Measurements from ENCODE around the gene CHST13. TPM values are rescaled to one million over a fixed set of nuclear protein-coding genes. Genes with fewer than 3 reads are reported as not detected.

Gene CHST13
- polyA plus RNA-seq, 3 donors = 16.6 to 41.8 (median 39.2) TPM

GRCh38 chr3:126519506-126520455 is 4.2 kb upstream of the CHST13 start:
- no peaks in the 10 kb centered on the region for H3K36me3 Mint-ChIP-seq
- Histone ChIP-seq H3K9me3 (replicated peaks in 1 of 2; ENCODE audit: control insufficient read depth in 1 of 2, insufficient read depth in 1 of 2, low read length in 2 of 2) (no peaks in the 10 kb centered on the region), H3K27me3 (ENCODE audit: control insufficient read depth in 2 of 2, insufficient read depth in 2 of 2, low read length in 2 of 2) (no peaks in the 10 kb centered on the region), H3K4me2 (replicated peaks; ENCODE audit: extremely low read depth, low read length, poor library complexity, severe bottlenecking) (no peak overlapping the region), H4K20me1 (ENCODE audit: insufficient read depth, low read length) (no peaks in the 10 kb centered on the region), H3K36me3 (replicated peaks in 1 of 2; ENCODE audit: control insufficient read depth in 1 of 2, insufficient read depth in 2 of 2, low read length in 2 of 2) (no peaks in the 10 kb centered on the region), H3K79me2 (ENCODE audit: insufficient read depth, low read length) (peaks cover 6% of the 10 kb centered on the region), H2AFZ (ENCODE audit: insufficient read depth, low read depth, low read length, poor library complexity, severe bottlenecking) (no peak overlapping the region), H3K4me3 (replicated peaks in 1 of 3; ENCODE audit: low read depth in 2 of 3, low read length in 3 of 3) (no peak overlapping the region), H3K9ac (ENCODE audit: insufficient read depth, low read length, poor library complexity, severe bottlenecking) (no peak overlapping the region), H3K27ac (ENCODE audit: low read depth in 1 of 2, low read length in 2 of 2) (no peak overlapping the region), H3K4me1 (ENCODE audit: control insufficient read depth in 1 of 2, insufficient read depth in 2 of 2, low read length in 2 of 2) (peaks cover 18 to 24% of the 10 kb centered on the region in 2 donors)
- H3K4me1 Mint-ChIP-seq = peaks cover 19% of the 10 kb centered on the region
- WGBS (ENCODE audit: insufficient coverage) = 78% methylated on average over 5 of the region's 10 CpGs
- no peak for TF ChIP-seq CTCF (IDR thresholded peaks at IDR 0.05)
- no peak overlapping the region for H3K4me3 Mint-ChIP-seq
- no peak overlapping the region for H3K27ac Mint-ChIP-seq
- no peak for DNase-seq
- peaks cover 0 to 8% (median 0%) of the 10 kb centered on the region in 3 donors for H3K27me3 Mint-ChIP-seq (ENCODE audit: low read depth in 3 of 3)
- intact Hi-C loops (cut with micrococcal nuclease) = loop anchor here (10.0 kb wide), 1 partner anchor 935 kb away; no protein-coding TSS in a partner anchor
- peaks cover 0 to 1% (median 0%) of the 10 kb centered on the region in 7 donors for H3K9me3 Mint-ChIP-seq

- Histone ChIP-seq H3K9ac (ENCODE audit: insufficient read depth, low read length, poor library complexity, severe bottlenecking) (no peak overlapping the region), H2AFZ (ENCODE audit: insufficient read depth, low read depth, low read length, poor library complexity, severe bottlenecking) (no peak overlapping the region), H3K36me3 (replicated peaks in 1 of 2; ENCODE audit: control insufficient read depth in 1 of 2, insufficient read depth in 2 of 2, low read length in 2 of 2) (no peaks in the 10 kb centered on the region), H3K27ac (ENCODE audit: low read depth in 1 of 2, low read length in 2 of 2) (no peak overlapping the region), H3K9me3 (replicated peaks in 1 of 2; ENCODE audit: control insufficient read depth in 1 of 2, insufficient read depth in 1 of 2, low read length in 2 of 2) (no peaks in the 10 kb centered on the region), H3K79me2 (ENCODE audit: insufficient read depth, low read length) (peaks cover 21% of the 10 kb centered on the region), H3K4me1 (ENCODE audit: control insufficient read depth in 1 of 2, insufficient read depth in 2 of 2, low read length in 2 of 2) (peaks cover 33 to 39% of the 10 kb centered on the region in 2 donors), H3K4me3 (replicated peaks in 1 of 3; ENCODE audit: low read depth in 2 of 3, low read length in 3 of 3) (no peak overlapping the region), H3K4me2 (replicated peaks; ENCODE audit: extremely low read depth, low read length, poor library complexity, severe bottlenecking) (no peak overlapping the region), H4K20me1 (ENCODE audit: insufficient read depth, low read length) (no peaks in the 10 kb centered on the region), H3K27me3 (ENCODE audit: control insufficient read depth in 2 of 2, insufficient read depth in 2 of 2, low read length in 2 of 2) (no peaks in the 10 kb centered on the region)
- no peak overlapping the region for H3K27ac Mint-ChIP-seq
- H3K4me1 Mint-ChIP-seq = peaks cover 32% of the 10 kb centered on the region
- intact Hi-C loops (cut with micrococcal nuclease) = loop anchor here (10.0 kb wide), 1 partner anchor 933 kb away; no protein-coding TSS in a partner anchor
- no peak for DNase-seq
- 86% methylated on average over 9 of the region's 11 CpGs for WGBS (ENCODE audit: insufficient coverage)
- TF ChIP-seq CTCF (IDR thresholded peaks at IDR 0.05) = no peak
- H3K36me3 Mint-ChIP-seq = peaks cover 0 to 3% of the 10 kb centered on the region in 2 donors
- peaks cover 0 to 8% (median 0%) of the 10 kb centered on the region in 3 donors for H3K27me3 Mint-ChIP-seq (ENCODE audit: low read depth in 3 of 3)
- no peak overlapping the region for H3K4me3 Mint-ChIP-seq
- peaks cover 0 to 1% (median 0%) of the 10 kb centered on the region in 7 donors for H3K9me3 Mint-ChIP-seq
Observed at GRCh38 chr3:126521122-126521891, 2.6 kb upstream of the CHST13 start.

All from CD14-positive monocyte (primary cell).